Subcutaneous adipose tissue (tissue), 4 donors: ENCODE data around the gene HTRA1. TPM values are rescaled to one million over a fixed set of nuclear protein-coding genes. Genes with fewer than 3 reads are reported as not detected.

ENCODE experiments used
- total RNA-seq, 4 donors: library from RNA; depleted of rRNA; stranded (reverse); fragments of >200 nt; gene quantifications; one replicate each; pipeline ENCODE4 v1.1.0, GENCODE V29; 2016
- TF ChIP-seq, protein P1 (sequence below): fragments of 450-650 bp; IDR thresholded peaks from one replicate; pipeline ENCODE4 v1.5.1; 2016; ENCODE audit warnings: low read depth, mild to moderate bottlenecking, control low read depth, antibody characterized with exemption, moderate library complexity

HTRA1 gene
- total RNA-seq, 4 donors from 2014 or later: 135 to 402 (median 304) TPM

DNA sequence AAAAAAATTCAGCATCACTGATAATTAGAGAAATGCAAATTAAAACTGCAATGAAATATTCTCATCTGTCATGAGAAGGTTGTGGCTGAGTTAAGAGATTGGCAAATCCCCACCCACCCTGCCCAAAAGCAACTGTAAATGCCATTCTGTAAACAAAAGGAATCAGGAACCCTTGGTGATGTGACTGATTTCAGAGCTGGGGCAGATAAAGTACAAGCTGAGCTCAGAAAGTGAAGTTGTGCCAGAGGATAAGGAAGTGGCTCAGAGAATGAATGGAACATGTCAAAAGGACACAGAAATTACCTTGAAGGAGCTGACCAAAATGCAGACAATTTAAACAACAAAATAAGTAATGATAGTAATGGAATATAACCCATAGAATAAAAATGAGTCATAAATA is 39.6 kb upstream of the HTRA1 start:
- TF ChIP-seq, protein P1, sequence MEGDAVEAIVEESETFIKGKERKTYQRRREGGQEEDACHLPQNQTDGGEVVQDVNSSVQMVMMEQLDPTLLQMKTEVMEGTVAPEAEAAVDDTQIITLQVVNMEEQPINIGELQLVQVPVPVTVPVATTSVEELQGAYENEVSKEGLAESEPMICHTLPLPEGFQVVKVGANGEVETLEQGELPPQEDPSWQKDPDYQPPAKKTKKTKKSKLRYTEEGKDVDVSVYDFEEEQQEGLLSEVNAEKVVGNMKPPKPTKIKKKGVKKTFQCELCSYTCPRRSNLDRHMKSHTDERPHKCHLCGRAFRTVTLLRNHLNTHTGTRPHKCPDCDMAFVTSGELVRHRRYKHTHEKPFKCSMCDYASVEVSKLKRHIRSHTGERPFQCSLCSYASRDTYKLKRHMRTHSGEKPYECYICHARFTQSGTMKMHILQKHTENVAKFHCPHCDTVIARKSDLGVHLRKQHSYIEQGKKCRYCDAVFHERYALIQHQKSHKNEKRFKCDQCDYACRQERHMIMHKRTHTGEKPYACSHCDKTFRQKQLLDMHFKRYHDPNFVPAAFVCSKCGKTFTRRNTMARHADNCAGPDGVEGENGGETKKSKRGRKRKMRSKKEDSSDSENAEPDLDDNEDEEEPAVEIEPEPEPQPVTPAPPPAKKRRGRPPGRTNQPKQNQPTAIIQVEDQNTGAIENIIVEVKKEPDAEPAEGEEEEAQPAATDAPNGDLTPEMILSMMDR: no peak

DNA sequence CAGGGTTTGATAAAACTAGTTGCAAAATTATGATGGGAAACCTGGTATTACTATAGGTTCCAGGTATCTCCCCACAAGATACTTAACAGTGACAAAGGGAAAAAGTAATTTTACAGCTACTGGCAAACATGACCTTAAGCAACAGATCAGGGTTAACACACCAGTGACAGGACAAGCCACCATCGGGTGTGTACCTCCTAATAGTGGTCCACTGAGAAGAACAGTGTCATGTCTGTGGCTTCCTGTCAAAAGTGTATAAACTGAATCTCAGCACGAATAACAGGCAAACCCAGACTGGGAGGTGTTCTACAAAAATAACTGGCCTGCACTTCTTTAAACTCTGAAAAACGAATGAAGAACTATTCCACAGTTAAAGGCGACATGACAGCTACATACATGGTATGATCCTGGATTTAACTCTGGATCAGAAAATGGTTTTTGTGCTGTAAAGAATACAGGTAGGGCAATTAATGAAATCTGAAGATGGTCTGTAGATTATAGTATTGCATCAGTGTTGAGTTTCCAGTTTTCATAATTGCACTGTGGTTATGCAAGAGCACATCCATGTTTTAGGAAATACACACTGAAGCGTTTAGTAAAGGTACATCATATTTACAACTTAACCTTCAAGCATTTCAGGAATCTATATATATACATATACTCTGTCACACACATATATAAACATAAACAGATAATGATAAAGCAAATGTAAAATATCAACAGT is 38.9 kb upstream of the HTRA1 start:
- TF ChIP-seq, protein P1: no peak

DNA sequence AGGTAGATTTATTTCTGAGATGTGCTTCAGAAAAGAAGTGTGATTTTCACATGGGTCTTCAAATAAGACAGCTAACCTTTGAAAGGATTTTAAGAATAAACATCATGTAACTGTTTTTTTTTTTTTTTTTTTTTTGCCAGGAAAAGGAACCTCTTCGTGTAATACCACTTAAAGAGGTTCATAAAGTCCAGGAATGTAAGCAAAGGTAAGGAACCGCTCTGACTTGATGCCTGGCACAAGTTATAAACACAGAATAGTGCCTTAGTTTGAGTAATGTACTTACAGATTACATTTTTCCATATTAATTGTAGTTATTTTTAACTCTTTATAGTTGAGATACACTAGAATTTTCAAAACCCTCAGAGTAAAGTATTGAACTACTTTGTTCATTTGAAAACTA is 37.3 kb upstream of the HTRA1 start:
- TF ChIP-seq, protein P1: no peak

DNA sequence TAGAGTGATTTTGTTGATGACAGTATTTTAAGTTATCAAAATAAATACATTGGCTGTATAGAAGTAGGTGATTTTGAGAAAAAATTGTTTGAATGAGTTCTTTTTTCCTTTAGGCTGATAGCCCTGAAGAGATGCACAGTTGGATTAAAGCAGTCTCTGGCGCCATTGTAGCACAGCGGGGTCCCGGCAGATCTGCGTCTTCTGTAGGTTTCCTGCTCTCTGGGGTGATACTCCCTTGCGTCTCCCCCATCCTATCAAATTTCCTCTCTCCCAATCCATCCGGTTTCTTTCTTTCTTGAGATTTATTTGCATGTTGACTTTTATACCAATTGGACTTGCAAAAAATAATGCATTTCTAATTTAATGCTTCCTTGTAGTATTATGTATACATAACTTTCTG is 34.5 kb upstream of the HTRA1 start:
- TF ChIP-seq, protein P1: no peak

DNA sequence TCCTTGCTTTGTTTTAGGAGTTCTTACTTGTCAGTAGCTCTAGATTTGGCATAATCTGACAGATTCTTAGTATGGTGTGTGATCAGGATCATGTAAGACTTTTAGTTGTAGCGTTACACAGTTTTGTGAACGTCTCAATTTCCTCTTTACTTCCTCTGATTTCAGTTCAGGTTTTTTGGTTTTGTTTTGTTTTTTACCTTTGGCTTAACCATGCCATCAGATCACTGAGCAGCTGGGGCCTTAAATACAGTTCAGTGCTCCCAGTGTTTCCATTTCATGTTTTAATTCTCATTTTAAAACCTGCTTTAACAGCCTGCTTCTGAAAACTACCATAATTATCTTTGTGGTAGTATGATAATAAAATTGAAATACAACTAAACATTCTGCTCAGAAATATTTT is 34.1 kb upstream of the HTRA1 start:
- TF ChIP-seq, protein P1: no peak

DNA sequence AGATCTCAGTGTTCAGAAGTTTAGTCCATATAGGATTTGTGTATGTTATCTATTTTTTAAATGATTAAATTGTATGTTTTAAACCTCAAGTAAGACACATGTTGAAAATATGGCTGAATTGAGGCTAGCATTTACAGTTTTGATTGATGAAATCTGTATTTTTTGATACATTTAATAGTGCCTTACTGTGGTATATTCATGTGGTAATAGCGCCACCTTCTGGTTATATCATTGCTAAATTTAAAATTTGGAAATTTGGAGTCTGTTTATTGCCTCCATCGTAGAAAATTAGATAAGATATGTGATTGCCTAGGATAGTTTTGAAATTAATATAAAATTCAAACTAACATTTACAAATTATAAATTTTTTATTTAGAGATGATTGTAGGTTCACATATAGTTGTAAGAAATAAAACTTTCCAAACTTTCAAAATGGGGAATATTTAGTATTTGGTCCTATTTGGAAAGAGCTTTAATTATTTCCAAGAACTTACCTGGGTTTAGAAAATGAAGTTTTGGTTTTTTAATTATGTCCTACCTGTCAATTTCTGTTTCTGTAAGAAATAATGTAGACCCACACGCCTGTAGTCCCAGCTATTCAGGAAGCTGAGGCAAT is 26.0 kb upstream of the HTRA1 start:
- TF ChIP-seq, protein P1: no peak

DNA sequence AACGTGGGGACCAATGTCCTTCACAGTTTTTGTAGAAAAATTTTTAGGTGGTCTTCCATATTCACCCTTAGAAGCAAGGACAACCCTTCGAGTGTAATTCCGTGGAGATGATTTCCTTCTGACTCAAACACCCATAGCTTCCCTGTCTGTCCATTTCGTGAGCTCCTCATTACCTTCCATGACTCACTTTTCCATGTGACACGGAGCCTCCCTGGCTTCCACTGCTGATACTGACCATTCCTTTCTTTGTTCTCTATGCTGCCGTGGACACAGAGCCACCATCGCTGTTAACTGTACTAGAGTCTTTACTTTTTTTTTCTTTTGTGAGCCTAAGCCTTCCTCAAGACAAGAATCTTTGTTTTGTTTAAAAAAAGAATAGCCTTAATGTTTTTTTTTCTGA is 19.4 kb upstream of the HTRA1 start:
- TF ChIP-seq, protein P1: no peak
